Activated CD8-positive, alpha-beta memory T cell treated with anti-CD3 and anti-CD28 coated beads, Interleukin-2, amount 50 U/mL, for 4 hours (primary cell): ENCODE data around the gene WDPCP.
"Not testable (repeated sequence)": the region's sequence is repeated elsewhere in the genome, so short reads cannot be mapped to it uniquely, and the experiment has no call there.

Source experiments
- DNase-seq: peaks from one replicate; pipeline ENCODE4 v3.0.0-alpha.2; 2020

WDPCP gene

DNA sequence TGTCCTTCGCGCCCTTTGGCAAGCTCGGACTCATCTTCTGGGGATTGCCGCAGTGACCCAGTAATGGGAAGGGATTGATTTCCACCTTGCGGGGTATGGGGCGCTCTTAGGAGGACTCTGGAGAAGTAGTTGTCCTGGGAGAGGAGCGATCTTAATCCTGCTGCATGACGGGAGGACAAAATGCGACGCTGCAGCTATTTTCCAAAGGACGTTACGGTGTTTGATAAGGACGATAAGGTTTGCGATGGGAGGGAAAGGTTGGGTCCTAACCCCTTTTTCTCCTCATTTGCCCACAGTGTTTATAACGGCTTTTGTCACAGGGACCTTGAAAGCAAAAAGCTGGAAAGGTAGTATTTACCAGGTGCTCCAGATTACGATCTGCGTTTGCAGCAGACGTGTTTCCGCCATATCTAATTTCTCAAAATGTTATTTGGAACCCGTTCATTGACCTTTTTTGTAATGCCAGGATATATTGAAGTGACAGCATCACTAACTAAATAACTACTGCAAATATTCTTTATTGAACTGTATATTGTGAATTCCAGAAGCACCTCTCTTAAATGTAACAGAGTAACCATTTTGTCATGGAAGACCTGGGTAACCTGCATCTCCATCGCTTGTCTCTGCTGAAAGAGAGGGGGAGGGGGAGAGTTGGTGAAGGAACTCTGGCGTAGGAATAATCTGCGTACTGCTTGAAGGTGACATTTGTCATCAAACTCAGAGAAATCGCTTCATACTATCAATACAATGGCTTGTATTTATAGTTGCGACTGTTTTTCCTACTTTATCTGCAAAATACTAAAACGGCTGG, 1.1 kb upstream of the WDPCP start:
- no peak for DNase-seq

GRCh38 chr2:63587814-63588384, 378 bp downstream of the WDPCP start:
- DNase-seq = no peak

GRCh38 chr2:63582873-63583272, 5.4 kb downstream of the WDPCP start:
- DNase-seq = no peak

GRCh38 chr2:63581298-63581961, 6.8 kb downstream of the WDPCP start:
- no peak for DNase-seq

GRCh38 chr2:63580651-63581297, 7.5 kb downstream of the WDPCP start:
- DNase-seq = no peak

GRCh38 chr2:63578767-63579166, 9.5 kb downstream of the WDPCP start:
- no peak for DNase-seq

DNA sequence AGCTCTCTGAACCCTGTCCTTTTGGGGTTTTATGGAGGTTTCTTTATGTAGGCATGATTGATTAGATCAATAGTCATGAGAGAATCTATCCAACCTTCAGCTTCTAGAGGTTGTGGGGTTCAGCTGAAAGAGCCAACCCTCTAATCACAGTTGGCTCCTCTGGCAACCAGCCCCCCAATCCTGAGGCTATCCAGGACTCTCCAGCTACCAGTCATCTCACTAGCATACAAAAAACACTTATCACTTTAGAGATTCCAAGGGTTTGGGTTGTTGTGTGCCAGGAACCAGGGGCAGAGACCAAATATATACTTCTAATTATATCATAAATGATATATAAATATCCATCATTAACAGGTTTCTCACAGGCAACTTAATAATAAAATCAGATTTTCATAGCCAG, 11.7 kb downstream of the WDPCP start:
- no peak for DNase-seq

DNA sequence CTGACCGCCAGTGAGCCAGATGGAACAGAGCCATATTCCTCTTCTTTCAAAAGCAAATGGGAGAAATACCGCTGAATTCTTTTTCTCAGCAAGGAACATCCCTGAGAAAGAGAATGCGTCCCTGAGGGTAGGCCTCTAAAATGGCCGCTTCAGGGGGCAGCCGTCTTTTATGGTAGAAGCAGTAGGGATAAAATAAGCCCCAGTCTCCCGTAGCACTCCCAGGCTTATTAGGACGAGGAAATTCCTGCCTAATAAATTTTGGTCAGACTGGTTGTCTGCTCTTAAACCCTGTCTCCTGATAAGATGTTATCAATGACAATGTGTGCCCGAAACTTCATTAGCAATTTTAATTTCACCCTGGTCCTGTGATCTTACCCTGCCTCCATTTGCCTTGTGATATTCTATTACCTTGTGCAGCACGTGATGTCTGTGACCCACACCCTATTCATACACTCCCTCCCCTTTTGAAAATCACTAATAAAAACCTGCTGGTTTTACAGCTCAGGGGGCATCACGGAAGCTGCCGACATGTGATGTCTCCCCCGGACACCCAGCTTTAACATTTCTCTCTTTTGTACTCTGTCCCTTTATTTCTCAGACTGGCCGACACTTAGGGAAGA, 14.4 kb downstream of the WDPCP start:
- not testable (repeated sequence) for DNase-seq

DNA sequence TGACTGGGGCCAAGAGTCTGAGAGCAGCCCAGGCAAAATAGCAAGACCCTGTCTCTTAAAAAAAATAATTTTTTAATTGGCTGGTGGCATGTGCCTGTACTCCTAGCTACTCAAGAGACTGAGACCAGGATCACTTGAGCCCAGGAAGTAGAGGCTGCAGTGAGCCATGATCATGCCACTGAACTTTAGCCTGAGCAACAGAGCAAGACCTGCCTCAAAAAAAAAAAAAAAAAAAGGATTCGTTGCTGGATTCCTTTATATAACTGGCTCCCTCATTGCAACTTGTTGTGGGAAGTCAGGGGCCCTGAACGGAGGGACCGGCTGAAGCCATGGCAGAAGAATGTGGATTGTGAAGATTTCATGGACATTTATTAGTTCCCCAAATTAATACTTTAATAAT, 15.3 kb downstream of the WDPCP start:
- DNase-seq = not testable (repeated sequence)

DNA sequence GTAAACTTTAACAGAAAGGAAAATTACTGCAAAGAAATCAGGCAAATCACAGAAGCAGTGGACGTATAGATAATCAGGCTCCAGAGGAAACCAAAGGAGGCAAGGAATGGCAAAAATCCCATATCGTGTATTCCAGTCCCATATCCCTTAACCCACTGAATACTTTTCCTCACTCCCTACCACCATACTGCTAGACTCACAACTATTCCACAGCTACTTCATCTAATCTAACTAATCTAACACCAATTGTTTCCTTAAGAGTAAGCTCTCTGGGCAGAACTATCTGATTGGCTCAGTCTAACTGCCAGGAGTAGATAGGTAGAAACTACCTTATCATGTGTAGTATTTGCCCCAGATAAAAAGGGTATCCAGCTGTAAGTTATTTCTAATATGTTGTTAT, 16.3 kb downstream of the WDPCP start:
- no peak for DNase-seq

DNA sequence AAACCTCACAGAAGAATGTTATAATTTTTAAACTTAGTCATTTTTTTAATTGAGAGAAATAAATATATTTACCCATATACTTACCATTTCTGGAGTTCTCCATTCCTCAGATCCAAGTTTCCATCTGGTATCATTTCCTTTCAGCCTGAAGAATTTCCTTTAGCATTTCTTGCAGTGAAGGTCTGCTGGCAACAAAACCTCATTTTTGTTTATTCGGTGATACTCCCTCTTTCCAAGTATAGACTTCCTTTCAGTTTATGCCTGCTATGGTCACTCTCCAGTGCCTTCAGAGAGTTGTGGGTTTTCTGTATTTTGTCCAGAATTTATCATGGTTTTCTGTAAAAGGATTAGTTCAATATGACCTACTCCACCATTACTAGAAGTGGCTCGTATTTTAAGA, 17.0 kb downstream of the WDPCP start:
- no peak for DNase-seq

DNA sequence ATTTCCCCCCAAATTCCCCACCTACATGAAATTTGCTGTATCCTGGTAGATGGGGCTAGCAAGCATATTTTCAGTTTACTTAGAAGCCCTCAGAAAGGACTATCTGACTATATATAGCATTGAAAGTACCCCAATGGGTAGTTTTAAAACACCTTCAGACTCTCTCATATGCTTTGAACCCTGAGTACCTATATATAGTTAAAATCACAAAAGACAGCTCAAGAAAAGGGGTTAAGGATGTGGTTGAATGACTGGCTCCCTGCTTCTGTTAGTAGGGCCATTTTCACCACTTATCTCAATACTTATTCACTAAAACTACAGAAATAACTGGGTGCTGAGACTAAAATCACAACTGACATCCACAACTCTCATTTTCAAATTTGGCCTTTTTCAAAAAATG, 18.5 kb downstream of the WDPCP start:
- DNase-seq = no peak

GRCh38 chr2:63562751-63563150, 25.5 kb downstream of the WDPCP start:
- no peak for DNase-seq

- not testable (repeated sequence) for DNase-seq
Measured at GRCh38 chr2:63558922-63559321, 29.4 kb downstream of the WDPCP start.

DNA sequence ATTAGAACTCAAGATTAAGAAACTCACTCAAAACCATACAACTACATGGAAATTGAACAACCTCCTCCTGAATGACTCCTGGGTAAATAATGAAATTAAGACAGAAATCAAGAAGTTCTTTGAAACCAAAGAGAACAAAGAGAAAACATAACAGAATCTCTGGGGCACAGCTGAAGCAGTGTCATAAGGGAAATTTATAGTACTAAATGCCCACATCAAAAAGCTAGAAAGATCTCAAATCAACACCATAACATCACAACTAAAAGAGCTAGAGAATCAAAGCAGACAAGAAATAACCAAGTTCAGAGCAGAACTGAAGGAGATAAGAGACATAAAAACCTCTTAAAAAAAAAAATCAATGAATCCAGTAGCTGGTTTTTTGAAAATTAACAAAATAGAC, 30.5 kb downstream of the WDPCP start:
- DNase-seq = not testable (repeated sequence)

- no peak for DNase-seq
Measured at GRCh38 chr2:63555931-63556330, 32.3 kb downstream of the WDPCP start.

DNA sequence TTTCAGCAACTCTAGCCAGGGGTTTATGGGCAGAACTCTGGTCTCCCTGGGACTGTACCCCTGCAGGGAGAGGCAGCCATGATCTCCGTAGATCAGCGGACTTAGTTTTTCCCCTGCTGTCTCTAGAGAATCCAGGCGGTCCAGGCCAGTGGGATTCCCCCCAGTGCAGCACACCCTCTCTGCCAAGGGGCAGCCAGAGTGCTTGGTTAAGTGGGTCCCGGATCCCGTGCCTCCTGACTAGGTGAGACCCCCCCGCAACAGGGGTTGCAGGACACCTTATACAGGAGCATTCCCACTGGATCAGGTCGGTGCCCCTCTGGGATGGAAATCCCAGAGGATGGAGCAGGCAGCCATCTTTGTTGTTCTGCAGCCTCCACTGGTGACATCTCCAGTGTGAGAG, 33.0 kb downstream of the WDPCP start:
- no peak for DNase-seq

DNA sequence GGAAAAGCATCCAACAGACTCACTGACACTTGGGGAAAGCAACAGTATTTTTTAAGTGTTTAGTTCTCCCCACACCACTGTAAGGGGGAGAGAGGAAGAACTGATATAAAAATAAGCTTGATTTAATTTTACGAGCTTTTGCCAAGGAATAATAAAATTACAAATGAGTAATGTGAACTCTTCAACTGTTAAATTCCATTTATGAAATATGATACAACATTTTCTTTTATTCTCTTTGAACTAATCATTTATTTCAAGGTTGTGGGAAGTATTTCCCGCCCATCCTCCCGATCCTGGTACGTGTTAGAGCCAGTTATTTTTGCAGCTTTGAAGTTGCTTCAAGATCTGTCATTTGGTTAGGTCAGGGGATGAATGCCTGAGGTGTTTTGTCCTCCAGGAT, 35.2 kb downstream of the WDPCP start:
- DNase-seq = no peak

DNA sequence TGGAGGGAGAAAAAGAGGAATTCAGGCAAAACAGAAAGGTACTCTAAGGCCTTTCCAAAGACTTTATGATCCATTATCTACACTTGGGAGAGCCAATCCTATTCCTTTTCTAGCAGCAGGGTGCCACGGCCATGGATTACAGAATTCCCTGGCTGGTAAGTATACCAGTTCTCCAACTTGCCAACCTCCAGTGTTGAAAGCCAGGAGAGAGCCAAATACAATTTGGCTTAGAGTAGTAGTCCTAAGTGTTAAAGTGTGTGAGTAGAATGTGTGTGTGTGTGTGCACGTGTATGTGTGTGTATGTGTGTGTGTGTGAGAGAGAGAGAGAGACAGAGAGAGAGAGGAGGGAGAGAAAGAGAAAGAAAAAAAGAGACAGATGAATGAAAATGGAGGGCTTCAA, 43.3 kb downstream of the WDPCP start:
- DNase-seq = no peak

- DNase-seq = no peak
Measured at GRCh38 chr2:63544017-63544627, 44.2 kb downstream of the WDPCP start.

DNA sequence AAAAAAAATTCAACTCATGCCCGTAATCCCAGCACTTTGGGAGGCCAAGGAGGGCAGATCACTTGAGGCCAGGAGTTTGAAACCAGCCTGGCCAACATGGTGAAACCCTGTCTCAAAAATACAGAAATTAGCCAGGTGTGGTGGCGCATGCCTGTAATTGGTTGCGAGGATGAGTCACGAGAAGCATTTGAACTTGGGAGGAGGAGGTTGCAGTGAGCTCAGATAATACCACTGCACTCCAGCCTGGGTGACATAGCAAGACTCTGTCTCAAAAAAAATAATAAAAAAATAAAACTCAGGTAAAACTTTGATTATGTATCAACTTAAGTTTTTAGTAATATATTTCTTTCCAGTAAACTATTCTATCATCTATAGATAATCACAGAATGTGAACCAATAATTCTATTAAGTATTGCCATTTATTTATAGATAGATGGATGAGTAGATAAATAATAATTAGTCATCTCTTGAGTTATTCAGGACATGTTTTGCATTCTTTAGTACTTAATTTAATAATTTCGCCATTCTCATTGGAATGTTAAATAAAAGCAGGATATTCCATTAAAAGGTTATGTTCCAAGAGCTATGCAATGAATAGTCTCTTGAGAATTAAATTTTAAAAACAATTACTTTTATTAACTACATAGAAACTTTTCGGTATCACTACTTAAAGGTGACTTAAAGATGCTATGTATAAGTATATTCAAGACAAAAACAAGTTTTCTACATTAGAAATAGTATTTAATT, 48.7 kb downstream of the WDPCP start:
- DNase-seq = no peak

DNA sequence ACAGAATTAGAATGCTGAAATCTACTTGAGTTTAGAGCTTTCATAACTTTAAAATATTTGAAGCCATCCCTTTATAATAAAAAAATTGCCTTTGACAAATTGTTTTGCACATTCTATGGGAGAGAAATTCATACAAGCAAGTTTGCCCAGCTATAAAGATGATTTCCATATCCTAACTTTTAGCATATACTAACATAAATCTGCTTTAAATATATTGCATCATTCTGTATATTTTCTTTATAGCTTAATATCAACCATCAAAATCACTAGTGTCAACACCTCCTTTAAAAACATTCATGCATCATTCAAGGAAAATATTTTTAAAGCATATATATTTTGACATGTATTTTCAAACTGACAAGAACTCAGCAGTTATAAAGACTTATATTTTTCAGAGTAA, 49.9 kb downstream of the WDPCP start:
- DNase-seq = no peak
